ENCODE measurements around the gene LRRC15.

The LRRC15 gene

DNA sequence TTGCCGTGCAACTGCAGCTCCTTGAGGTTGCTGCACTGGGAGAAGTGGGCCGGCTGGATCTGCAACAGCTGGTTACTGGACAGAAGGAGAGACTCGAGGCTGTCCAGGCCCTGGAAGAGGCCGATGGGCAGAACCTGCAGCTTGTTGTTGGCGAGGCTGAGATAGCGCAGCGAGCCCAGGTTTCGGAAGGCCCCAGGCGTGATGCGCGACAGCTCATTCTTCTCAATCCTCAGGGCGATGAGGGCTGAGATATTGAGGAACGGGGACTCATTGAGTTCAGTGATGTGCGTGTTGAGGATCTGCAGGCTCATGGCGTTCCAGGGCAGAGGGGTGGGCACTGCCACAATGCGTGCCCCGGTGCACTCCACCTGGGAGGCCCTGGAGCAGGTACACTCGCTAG is 9.0 kb downstream of the LRRC15 start:
- DNase-seq (ENCODE audit: low spot score): no peak

DNA sequence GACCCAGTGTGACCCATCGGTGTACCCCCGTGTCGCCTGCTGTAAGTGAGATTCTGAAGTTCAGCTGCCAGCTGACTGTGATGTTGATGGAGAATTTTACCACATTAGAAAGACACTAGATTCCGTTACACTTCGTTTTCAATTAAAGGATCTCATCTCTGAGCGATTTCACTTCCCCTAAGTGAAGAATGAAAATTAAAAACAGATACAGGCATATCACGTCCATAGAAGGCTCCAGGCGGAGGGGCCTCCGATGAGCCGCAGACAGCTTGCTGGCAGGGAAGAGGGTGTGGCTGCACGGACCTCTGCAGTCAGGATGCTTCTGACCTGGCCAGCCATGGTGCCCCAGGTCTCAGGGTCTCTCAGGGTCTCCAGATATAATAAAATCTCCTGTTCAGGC is 11.9 kb downstream of the LRRC15 start:
- DNase-seq (ENCODE audit: low spot score): no peak

GRCh38 chr3:194355379-194355778 is 14.2 kb downstream of the LRRC15 start:
- no peak for DNase-seq (ENCODE audit: low spot score)

- no peak for DNase-seq (ENCODE audit: low spot score)
Measured at GRCh38 chr3:194354315-194354714, 15.2 kb downstream of the LRRC15 start.

DNA sequence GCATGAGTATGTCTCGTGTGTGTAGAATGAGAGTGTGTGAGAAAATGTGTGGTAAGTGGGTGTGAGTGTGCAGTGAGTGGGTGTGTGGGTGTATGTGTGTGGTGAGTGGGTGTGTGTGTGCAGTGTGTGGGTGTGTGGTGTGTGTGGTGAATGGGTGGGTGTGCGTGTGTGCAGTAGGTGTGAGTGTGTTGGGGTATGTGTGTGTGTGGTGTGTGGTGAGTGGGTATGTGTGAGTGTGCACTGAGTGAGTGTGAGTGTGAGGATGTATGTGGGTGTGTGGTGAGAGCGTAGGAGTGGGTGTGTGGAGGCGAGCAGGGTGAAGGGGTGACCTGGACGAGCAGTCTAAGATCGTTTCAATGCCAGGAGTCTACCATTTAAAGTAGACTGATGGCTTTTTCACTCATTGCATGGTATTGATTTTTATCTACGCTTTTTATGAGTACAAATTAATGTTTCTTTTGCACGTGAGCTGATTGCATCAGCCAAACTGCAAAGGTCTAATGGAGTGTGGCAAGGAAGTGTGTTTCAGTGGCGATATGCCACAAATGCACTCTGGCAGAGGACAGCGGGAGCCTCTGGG is 16.8 kb downstream of the LRRC15 start:
- no peak for DNase-seq (ENCODE audit: low spot score)

DNA sequence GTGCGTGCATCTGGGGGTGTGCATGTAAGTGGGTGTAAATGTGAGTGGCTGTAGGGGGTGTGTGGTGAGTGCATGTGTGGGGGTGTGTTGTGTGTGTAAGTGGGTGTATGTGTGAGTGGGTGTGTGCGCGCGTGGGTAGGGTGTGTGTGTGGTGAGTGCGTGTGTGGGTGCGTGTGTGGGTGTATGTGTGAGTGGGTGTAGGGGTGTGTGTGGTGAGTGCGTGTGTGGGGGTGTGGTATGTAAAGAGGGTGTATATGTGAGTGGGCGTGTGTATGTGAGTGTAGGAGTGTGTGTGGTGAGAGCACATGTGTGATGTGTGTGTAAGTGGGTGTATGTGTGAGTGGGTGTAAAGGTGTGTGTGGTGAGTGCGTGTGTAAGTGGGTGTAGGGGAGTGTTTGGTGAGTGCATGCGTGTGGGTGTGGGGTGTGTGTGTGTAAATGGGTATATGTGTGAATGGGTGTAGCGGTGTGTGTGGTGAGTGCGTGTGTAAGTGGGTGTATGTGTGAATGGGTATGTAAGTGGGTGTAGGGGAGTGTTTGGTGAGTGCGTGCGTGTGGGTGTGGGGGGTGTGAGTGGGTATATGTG is 17.5 kb downstream of the LRRC15 start:
- no peak for DNase-seq (ENCODE audit: low spot score)

GRCh38 chr3:194351080-194351672 is 18.4 kb downstream of the LRRC15 start, which contains the start of gene CPN2:
Gene CPN2 (minus strand): TSS chr3:194351328. CDS start chr3:194342702, 8,626 bp downstream.
- DNase-seq (ENCODE audit: low spot score): no peak

DNA sequence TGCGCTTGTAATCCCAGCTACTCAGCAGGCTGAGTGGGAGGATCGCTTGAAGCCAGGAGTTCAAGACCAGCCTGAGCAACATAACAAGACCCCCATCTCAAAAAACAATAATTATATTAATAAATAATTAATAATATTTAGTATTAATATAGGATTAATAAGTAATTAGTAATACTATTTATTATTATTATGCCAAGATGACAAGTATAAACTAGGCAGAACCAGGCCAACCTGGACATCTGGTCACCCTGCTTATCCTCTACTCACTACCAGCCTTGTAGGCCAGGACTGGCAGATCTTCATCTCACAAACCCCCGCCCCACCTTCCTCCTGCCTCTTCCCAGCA is 18.8 kb downstream of the LRRC15 start:
- DNase-seq (ENCODE audit: low spot score): no peak

DNA sequence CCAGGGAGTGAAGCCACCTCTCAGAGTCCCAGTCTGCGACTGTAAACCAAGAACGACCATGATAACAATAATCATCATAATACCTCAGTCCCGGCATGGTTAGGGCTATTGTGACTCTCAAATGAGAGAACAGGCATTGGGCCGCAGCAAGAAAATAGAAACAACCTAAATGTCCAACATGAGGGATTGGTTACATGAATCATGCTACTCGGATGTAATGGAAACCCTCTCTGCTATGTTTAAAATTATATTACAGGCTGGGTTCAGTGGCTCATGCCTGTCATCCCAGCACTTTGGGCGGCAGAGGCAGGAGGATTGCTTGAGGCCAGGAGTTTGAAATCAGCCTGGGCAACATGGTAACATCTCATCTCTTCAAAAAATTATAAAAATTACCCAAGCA is 21.2 kb downstream of the LRRC15 start:
- DNase-seq (ENCODE audit: low spot score): no peak

DNA sequence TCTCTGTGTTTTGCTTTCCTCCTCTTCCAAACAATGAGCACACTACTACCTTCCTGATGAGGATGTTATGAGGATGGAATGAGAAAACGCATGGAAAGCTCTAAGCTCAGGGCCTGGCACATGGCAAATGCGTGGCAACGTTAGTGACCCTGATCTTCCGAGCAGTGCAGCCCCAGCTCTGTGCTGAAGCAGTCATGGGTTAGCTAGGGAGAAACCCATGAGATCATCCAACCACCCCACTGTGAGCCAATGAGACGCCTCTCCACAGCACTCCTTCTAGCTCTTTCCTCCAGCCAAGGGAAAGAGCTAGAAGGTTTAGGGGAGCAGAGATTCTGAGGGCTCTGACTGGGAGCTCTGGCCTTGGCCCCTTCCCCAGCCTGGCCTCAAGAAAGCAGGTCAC is 22.9 kb downstream of the LRRC15 start:
- DNase-seq (ENCODE audit: low spot score): no peak

- no peak for DNase-seq (ENCODE audit: low spot score)
Measured at GRCh38 chr3:194346035-194346434, 23.5 kb downstream of the LRRC15 start.

- DNase-seq (ENCODE audit: low spot score): peak; percentile 83
Measured at GRCh38 chr3:194344012-194344411, 25.5 kb downstream of the LRRC15 start.

DNA sequence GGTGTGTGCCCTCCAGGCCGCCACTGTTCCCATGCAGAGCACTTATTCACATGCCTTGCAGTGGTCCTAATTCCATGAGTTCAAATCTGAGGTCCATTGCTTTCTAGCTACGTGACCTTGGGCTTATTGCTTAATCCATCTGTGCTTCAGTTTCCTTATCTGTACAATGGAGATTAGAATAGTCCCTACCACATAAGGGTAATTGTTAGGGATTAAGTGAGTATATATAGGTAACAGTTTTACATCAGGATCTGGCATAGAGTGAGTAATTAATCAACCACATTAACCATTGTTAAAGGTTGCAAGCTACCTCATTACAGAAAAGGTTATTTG is 26.0 kb downstream of the LRRC15 start:
- no peak for DNase-seq (ENCODE audit: low spot score)

DNA sequence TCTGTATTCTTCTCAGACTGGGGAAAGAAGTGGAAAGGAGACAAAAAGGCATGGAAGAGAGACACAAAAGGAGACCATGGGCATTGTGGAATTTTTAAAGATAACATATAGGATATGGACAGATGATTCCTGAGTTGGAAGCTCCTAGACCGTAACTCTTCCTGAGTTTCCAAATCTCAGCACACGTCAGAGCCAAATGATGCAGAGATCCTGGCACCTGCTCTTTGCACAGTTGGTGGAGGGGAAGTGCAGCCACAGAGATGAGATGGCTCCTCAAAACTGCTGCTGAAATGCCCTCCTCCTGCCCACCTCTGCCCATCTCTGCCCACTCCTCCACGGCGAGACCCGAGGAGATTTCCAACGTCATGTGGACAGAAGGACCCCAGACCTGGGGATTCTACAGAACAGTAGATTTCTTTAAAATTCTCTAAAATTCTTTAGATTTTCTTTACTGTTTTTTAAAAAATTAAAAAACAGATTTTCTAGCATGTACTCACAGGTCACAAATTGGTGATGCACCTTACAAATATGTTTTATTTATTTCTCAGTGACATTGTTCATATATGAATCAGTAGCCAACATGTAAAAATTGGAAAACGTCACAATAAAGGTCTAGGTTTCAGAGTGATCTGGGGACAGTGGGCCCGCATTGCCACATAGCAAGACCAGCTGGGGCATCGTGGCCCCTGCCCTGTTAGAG is 26.5 kb downstream of the LRRC15 start:
- no peak for DNase-seq (ENCODE audit: low spot score)

DNA sequence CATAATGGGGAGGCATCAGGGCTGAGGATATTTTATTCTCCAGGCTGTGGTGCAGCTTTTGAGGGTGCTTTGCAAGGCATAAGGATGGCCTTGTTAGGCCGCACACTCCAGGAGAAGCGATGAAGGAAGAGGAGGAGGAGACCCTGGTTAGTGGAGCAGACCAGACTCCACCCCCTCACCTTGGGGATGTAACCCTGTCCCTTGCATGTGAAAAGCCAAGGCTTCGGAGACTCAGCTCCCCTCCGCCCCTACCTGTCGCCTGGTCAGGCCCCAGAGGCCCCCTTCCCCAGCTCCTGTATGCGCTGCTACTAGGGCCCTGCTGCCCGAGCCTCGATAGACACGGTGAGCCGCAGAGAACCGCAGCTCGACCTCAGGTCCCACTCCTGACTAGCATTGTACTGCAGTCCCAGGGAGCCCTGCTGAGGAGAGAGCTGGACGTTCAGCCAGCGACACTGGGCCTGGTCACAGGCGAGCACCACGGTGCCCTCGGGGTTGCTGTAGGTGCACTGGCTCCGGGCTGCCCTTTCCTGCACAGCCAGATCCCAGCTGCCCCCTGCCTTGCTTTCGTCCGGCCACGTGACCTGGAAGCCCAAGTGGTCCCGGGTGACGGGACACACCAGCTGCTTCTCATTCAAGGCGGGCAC is 28.7 kb downstream of the LRRC15 start:
- DNase-seq (ENCODE audit: low spot score): no peak

GRCh38 chr3:194339840-194340239 is 29.7 kb downstream of the LRRC15 start:
- DNase-seq (ENCODE audit: low spot score): no peak

- no peak for DNase-seq (ENCODE audit: low spot score)
Measured at GRCh38 chr3:194339356-194339755, 30.2 kb downstream of the LRRC15 start.

- DNase-seq (ENCODE audit: low spot score): no peak
Measured at GRCh38 chr3:194337965-194338753, 31.4 kb downstream of the LRRC15 start.

DNA sequence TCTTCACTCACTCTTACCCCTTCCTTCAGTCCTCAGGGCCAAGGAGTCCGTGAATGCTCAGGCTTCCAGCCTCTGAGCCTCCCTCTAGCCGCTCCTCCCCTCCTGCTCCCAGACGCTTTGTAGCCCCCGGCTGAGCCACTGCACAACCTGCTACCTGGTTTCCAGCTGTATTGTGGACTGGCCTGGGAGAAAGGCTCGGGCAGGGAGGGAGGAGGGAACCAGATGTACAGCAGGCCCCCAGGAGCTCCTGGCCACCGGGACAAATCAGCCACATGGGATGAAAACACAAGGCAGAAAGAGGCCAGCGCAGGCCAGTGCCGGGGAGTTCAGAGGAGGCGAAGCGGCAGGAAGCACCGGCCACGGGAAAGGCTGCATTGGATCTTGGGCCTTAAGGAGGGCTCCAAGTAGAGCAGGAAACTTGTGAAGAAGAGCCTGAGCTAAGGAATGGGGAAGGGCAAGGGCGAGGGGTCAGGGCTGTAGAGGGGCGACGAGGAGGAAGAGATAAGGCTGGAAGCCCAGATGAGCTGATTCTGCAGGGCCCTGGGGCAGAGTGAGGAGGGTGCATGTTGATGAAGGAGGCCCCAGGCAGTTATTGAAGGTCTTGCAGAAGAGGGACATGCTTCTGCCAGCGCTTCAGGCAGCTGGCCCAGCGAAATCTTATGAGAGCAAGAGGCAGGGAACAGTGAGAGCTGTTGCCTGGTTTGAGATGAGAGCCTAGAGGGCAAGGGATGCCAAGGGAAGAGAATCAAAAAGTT is 32.8 kb downstream of the LRRC15 start:
- DNase-seq (ENCODE audit: low spot score): no peak

GRCh38 chr3:194333981-194334320 is 35.6 kb downstream of the LRRC15 start:
- DNase-seq (ENCODE audit: low spot score): no peak

GRCh38 chr3:194333212-194333980 is 36.1 kb downstream of the LRRC15 start:
- peak; percentile 90 for DNase-seq (ENCODE audit: low spot score)
